Adrenal gland (tissue), 5 donors: Measurements from ENCODE around the gene SMG6.

Experiments
- CTCF ChIP-seq, 6 experiments: fragments of 450-650 bp in 4 of 6; fragments of 200-600 bp in 2 of 6; sonication (generic) in 1 of 6; IDR thresholded peaks; 1 replicate in 5 of 6; 2 replicates in 1 of 6; pipeline versions ENCODE4 v1.5.1 to v1.8.0; 2016 to 2021; ENCODE audit warnings: antibody characterized with exemption in 6 of 6, mild to moderate bottlenecking in 2 of 6, moderate library complexity in 1 of 6
- POLR2A ChIP-seq, 2 donors: fragments of 450-650 bp; IDR thresholded peaks; one replicate each; pipeline ENCODE4 v1.6.1; 2017; ENCODE audit warnings: antibody characterized with exemption in 2 of 2, mild to moderate bottlenecking in 2 of 2, moderate library complexity in 1 of 2
- donor health status: DM: no; HTN: no; CAD: no.

- TF ChIP-seq CTCF (IDR thresholded peaks at IDR 0.05) (no peak), POLR2A (IDR thresholded peaks at IDR 0.05) (no peak)
Measured at GRCh38 chr17:2087597-2088211, 215.9 kb downstream of the SMG6 start.
